ENCODE results near the gene SEMA3E.
A peak's percentile ranks its signal among the peaks of the same experiment; 100 is the strongest.

DNA sequence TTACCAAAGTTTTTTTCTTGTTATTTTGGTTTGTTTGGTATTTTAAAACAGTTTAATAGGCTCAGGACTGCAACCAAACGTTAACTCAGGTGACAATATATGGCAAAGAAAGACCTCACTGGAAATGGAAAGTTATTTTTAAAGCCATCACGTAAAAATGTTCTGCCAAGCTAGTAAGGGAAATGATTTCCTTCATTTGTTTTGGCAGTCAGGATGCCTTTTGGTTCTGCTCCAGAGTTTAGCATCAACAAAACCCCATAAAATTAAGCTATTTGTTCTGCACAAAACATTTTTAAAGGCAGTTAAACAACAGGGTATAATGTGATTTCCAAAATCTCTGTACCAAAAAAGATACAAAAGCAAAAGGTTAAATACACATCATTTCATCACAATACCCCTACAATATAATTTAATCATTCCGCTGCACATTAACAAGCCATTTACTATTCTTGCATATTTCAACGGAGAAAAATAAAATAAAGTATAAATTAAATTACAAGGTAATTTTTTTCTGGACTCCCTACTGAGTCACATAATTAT lies 172.4 kb downstream of the SEMA3E start:
- TF ChIP-seq POLR2AphosphoS5 (IDR thresholded peaks at IDR 0.05; ENCODE audit: low read depth, low read length) (no peak), SIN3A (IDR thresholded peaks at IDR 0.05; ENCODE audit: borderline replicate concordance, insufficient read depth, low read depth, low read length) (no peak), TCF7L2 (IDR thresholded peaks at IDR 0.05; ENCODE audit: low read depth, low read length) (0 out of 2 replicates have a peak, but pooled peaks have one; percentile 22)
- TF ChIP-seq, protein P1, sequence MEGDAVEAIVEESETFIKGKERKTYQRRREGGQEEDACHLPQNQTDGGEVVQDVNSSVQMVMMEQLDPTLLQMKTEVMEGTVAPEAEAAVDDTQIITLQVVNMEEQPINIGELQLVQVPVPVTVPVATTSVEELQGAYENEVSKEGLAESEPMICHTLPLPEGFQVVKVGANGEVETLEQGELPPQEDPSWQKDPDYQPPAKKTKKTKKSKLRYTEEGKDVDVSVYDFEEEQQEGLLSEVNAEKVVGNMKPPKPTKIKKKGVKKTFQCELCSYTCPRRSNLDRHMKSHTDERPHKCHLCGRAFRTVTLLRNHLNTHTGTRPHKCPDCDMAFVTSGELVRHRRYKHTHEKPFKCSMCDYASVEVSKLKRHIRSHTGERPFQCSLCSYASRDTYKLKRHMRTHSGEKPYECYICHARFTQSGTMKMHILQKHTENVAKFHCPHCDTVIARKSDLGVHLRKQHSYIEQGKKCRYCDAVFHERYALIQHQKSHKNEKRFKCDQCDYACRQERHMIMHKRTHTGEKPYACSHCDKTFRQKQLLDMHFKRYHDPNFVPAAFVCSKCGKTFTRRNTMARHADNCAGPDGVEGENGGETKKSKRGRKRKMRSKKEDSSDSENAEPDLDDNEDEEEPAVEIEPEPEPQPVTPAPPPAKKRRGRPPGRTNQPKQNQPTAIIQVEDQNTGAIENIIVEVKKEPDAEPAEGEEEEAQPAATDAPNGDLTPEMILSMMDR (IDR thresholded peaks at IDR 0.05), result no peak
- TF ChIP-seq, protein P2, sequence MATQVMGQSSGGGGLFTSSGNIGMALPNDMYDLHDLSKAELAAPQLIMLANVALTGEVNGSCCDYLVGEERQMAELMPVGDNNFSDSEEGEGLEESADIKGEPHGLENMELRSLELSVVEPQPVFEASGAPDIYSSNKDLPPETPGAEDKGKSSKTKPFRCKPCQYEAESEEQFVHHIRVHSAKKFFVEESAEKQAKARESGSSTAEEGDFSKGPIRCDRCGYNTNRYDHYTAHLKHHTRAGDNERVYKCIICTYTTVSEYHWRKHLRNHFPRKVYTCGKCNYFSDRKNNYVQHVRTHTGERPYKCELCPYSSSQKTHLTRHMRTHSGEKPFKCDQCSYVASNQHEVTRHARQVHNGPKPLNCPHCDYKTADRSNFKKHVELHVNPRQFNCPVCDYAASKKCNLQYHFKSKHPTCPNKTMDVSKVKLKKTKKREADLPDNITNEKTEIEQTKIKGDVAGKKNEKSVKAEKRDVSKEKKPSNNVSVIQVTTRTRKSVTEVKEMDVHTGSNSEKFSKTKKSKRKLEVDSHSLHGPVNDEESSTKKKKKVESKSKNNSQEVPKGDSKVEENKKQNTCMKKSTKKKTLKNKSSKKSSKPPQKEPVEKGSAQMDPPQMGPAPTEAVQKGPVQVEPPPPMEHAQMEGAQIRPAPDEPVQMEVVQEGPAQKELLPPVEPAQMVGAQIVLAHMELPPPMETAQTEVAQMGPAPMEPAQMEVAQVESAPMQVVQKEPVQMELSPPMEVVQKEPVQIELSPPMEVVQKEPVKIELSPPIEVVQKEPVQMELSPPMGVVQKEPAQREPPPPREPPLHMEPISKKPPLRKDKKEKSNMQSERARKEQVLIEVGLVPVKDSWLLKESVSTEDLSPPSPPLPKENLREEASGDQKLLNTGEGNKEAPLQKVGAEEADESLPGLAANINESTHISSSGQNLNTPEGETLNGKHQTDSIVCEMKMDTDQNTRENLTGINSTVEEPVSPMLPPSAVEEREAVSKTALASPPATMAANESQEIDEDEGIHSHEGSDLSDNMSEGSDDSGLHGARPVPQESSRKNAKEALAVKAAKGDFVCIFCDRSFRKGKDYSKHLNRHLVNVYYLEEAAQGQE (IDR thresholded peaks at IDR 0.05; ENCODE audit: insufficient read depth in 1 of 2, low read depth in 2 of 2, low read length in 1 of 2), result no peak

All from Panc1 (cell line).